HCT116 (cell line): ENCODE results near the gene RAB24. TPM values are rescaled to one million over a fixed set of nuclear protein-coding genes. Genes with fewer than 3 reads are reported as not detected.

Experiments used
- ATAC-seq: fragments of 200-7000 bp; cut with Tn5 transposase; 2 replicates; pipeline ENCODE4 v1.9.1; 2020; ENCODE audit warnings: mild to moderate bottlenecking, moderate library complexity
- BruUV-seq: library from RNA; stranded (reverse); fragments of 400-500 nt; replicated peaks from 2 replicates; lab custom pipeline; 2021; lab: Mats Ljungman, UMichigan
- CTCF ChIA-PET: fragments of 300-600 bp; sonication (Branson Sonifier 250); formaldehyde crosslinking; loops from one replicate; lab custom pipeline; 2021; ENCODE audit warnings: antibody characterized with exemption; lab: Charles Lee
- POLR2A ChIA-PET: fragments of 300-600, 350-600 bp; sonication (Branson Sonifier 250); formaldehyde crosslinking; loops from one replicate; lab custom pipeline; 2021; ENCODE audit warnings: antibody characterized with exemption; lab: Charles Lee
- RAD21 ChIA-PET, 2 experiments: fragments of 300-600 bp; sonication (Branson Sonifier 250); formaldehyde crosslinking; loops; one replicate each; lab custom pipeline; 2023; ENCODE audit warnings: low total read pairs in 2 of 2; ENCODE audit not compliant: uncharacterized antibody in 2 of 2, unreplicated experiment in 2 of 2, low non-redundant PET in 1 of 2; lab: Charles Lee
- DNase-seq: peaks from one replicate; pipeline ENCODE4 v3.0.0-alpha.2; 2010; ENCODE audit warnings: low read depth, low spot score
- H2AFZ ChIP-seq: fragments of 200-600 bp; shearing (Covaris generic), sonication (generic); 2 replicates; pipeline ENCODE4 v1.6.1; 2017; ENCODE audit warnings: low read depth, mixed run types, mixed read lengths, antibody characterized with exemption, low read length; ENCODE audit not compliant: poor library complexity, severe bottlenecking
- H3K27ac ChIP-seq: 2 replicates; pipeline ENCODE4 v1.5.1; 2012; ENCODE audit warnings: low read depth, low read length
- H3K27me3 ChIP-seq: fragments of 200-600 bp; sonication (generic); 2 replicates; pipeline ENCODE4 v1.6.1; 2016; ENCODE audit warnings: mixed run types, low read length, mixed read lengths; ENCODE audit not compliant: insufficient read depth
- H3K36me3 ChIP-seq, 2 experiments: fragments of 200-500 bp in 1 of 2; fragments of 200-600 bp in 1 of 2; sonication (Bioruptor generic) in 1 of 2; sonication (generic) in 1 of 2; 2 replicates each; pipeline versions ENCODE4 v1.5.1 to v1.6.1; 2014 to 2016; ENCODE audit warnings: low read length in 2 of 2, inconsistent platforms in 1 of 2, mixed read lengths in 1 of 2, mixed run types in 1 of 2; ENCODE audit not compliant: insufficient read depth in 2 of 2, control insufficient read depth in 1 of 2
- H3K4me1 ChIP-seq, 2 experiments: fragments of 200-600 bp in 1 of 2; sonication (generic) in 1 of 2; 2 replicates each; pipeline versions ENCODE4 v1.5.1 to v1.6.1; 2012 to 2017; ENCODE audit warnings: low read length in 2 of 2, inconsistent platforms in 1 of 2, mild to moderate bottlenecking in 1 of 2, mixed read lengths in 1 of 2, mixed run types in 1 of 2, moderate library complexity in 1 of 2; ENCODE audit not compliant: insufficient read depth in 2 of 2, control insufficient read depth in 1 of 2
- H3K4me2 ChIP-seq: fragments of 200-600 bp; sonication (generic); 2 replicates; pipeline ENCODE4 v1.6.1; 2017; ENCODE audit warnings: mixed run types, low read length, mixed read lengths
- H3K4me3 ChIP-seq, 2 experiments: fragments of 200-600 bp in 1 of 2; sonication (generic) in 1 of 2; replicated peaks in 1 of 2; 2 replicates each; pipeline ENCODE4 v1.5.1; 2011 to 2016; ENCODE audit warnings: low read length in 2 of 2, control low read depth in 1 of 2, low read depth in 1 of 2, mild to moderate bottlenecking in 1 of 2, mixed read lengths in 1 of 2, mixed run types in 1 of 2
- H3K79me2 ChIP-seq: fragments of 200-600 bp; sonication (generic); 2 replicates; pipeline ENCODE4 v1.6.1; 2017; ENCODE audit warnings: mild to moderate bottlenecking, mixed run types, low read length, moderate library complexity, mixed read lengths; ENCODE audit not compliant: insufficient read depth
- H3K9ac ChIP-seq: fragments of 200-600 bp; sonication (generic); 2 replicates; pipeline ENCODE4 v1.6.1; 2016; ENCODE audit warnings: low read length, mixed read lengths
- H3K9me2 ChIP-seq: fragments of 200-600 bp; sonication (generic), shearing (Covaris generic); 2 replicates; pipeline ENCODE4 v1.6.1; 2017; ENCODE audit warnings: mixed run types, mild to moderate bottlenecking, moderate library complexity; ENCODE audit not compliant: insufficient read depth
- H3K9me3 ChIP-seq, 2 experiments: fragments of 200-500 bp in 1 of 2; fragments of 200-600 bp in 1 of 2; sonication (Bioruptor generic) in 1 of 2; sonication (generic) in 1 of 2; 2 replicates each; pipeline ENCODE4 v1.6.1; 2014 to 2017; ENCODE audit warnings: low read length in 2 of 2, mixed read lengths in 2 of 2, inconsistent platforms in 1 of 2, low read depth in 1 of 2, mild to moderate bottlenecking in 1 of 2, mixed run types in 1 of 2, moderate library complexity in 1 of 2; ENCODE audit not compliant: control insufficient read depth in 1 of 2, insufficient read depth in 1 of 2
- H4K20me1 ChIP-seq: fragments of 200-600 bp; sonication (generic), shearing (Covaris generic); 2 replicates; pipeline ENCODE4 v1.6.1; 2017; ENCODE audit warnings: mixed run types, mild to moderate bottlenecking, moderate library complexity; ENCODE audit not compliant: insufficient read depth
- CBX3 ChIP-seq: IDR thresholded peaks from 2 replicates; pipeline ENCODE4 v1.6.1; 2012; ENCODE audit warnings: low read depth
- EGR1 ChIP-seq: IDR thresholded peaks from 2 replicates; pipeline ENCODE4 v1.6.1; 2012; ENCODE audit warnings: low read depth
- ELF1 ChIP-seq: IDR thresholded peaks from 2 replicates; pipeline ENCODE4 v1.6.1; 2012; ENCODE audit warnings: low read depth, borderline replicate concordance
- EZH2 ChIP-seq: fragments of 200-600 bp; sonication (generic); IDR thresholded peaks from 2 replicates; pipeline ENCODE4 v1.6.1; 2017; ENCODE audit warnings: antibody characterized with exemption, mixed run types
- POLR2A ChIP-seq: IDR thresholded peaks from 2 replicates; pipeline ENCODE4 v1.7.0; 2011; ENCODE audit warnings: borderline replicate concordance; ENCODE audit not compliant: insufficient read depth, insufficient read length; ENCODE audit errors: extremely low read depth
- SP1 ChIP-seq: IDR thresholded peaks from 2 replicates; pipeline ENCODE4 v1.6.1; 2012; ENCODE audit warnings: low read depth
- SRF ChIP-seq: IDR thresholded peaks from 2 replicates; pipeline ENCODE4 v1.6.1; 2012; ENCODE audit warnings: low read depth
- TCF7L2 ChIP-seq: IDR thresholded peaks from 2 replicates; pipeline ENCODE4 v1.7.0; 2011; ENCODE audit warnings: borderline replicate concordance, inconsistent platforms; ENCODE audit not compliant: insufficient read depth, insufficient read length; ENCODE audit errors: extremely low read depth
- YY1 ChIP-seq: IDR thresholded peaks from 2 replicates; pipeline ENCODE4 v1.6.1; 2011; ENCODE audit warnings: low read length, low read depth, moderate library complexity, mild to moderate bottlenecking; ENCODE audit not compliant: insufficient replicate concordance; ENCODE audit errors: extremely low read depth
- ZFX ChIP-seq: fragments of 450-650 bp; IDR thresholded peaks from 2 replicates; pipeline ENCODE4 v1.6.1; 2017
- ZNF274 ChIP-seq: fragments of 200-500 bp; sonication (Bioruptor generic); IDR thresholded peaks from 2 replicates; pipeline ENCODE4 v1.6.1; 2014; ENCODE audit warnings: mild to moderate bottlenecking, low read depth, low read length, inconsistent platforms
- intact Hi-C: fragments of 100-400 bp; cut with micrococcal nuclease; formaldehyde crosslinking; loops from 2 replicates; pipeline ENCODE4 v1.10.0; 2022
- total RNA-seq: library from RNA; stranded (reverse); gene quantifications from one replicate; pipeline ENCODE4 v1.2.1, GENCODE V29; 2021; ENCODE audit not compliant: unreplicated experiment
- TF ChIP-seq, protein P1 (sequence below), 3 experiments: fragments of 200-600 bp in 1 of 3; sonication (generic) in 1 of 3; IDR thresholded peaks in 2 of 3; conservative IDR thresholded peaks in 1 of 3; 2 replicates each; pipeline ENCODE4 v1.5.1; 2012 to 2017; ENCODE audit warnings: low read depth in 2 of 3, low read length in 2 of 3, antibody characterized with exemption in 1 of 3, borderline replicate concordance in 1 of 3, control low read depth in 1 of 3, mild to moderate bottlenecking in 1 of 3, mixed read lengths in 1 of 3, mixed run types in 1 of 3, moderate library complexity in 1 of 3; ENCODE audit not compliant: insufficient read depth in 1 of 3
- TF ChIP-seq, protein P2 (sequence below): IDR thresholded peaks from 2 replicates; pipeline ENCODE4 v1.6.1; 2012
- TF ChIP-seq, protein P3 (sequence below): IDR thresholded peaks from 2 replicates; pipeline ENCODE4 v1.6.1; 2011; ENCODE audit warnings: mild to moderate bottlenecking, low read length, moderate library complexity; ENCODE audit not compliant: insufficient replicate concordance; ENCODE audit errors: extremely low read depth

RAB24 gene
- total RNA-seq, 1 experiment from 2014 or later, result 13.5 TPM

DNA sequence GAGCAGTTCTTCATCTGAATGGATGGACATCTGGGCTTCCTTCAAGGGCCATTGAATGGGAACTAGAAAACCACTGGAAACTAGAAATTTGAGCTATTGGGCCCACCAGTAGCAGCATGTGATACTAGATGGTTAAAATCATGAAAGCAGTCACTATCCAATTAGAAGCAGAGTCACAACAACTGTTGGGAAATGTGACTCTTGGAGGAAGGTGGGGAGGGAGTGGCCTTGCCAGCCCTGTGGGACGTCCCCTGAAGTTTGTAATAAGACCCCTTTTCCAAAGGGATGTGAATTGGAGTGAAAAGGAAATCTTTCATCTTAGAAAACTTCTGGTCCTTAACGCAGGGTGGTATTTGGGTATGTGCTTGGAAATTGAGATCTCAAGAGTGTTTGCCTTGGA is 5.6 kb downstream of the RAB24 start:
- Histone ChIP-seq H3K27ac (no peak overlapping the region), H4K20me1 (no peaks in the 10 kb centered on the region), H3K27me3 (no peaks in the 10 kb centered on the region), H3K36me3 (peaks cover 19 to 25% of the 10 kb centered on the region in 2 experiments; a peak in 3 of 4 replicates), H3K79me2 (no peaks in the 10 kb centered on the region), H2AFZ (no peak overlapping the region), H3K9ac (no peak overlapping the region)
- intact Hi-C loops, result no loop called here
- no peak for DNase-seq
- TF ChIP-seq ZFX, result no peak
- no peak for TF ChIP-seq EZH2
- no peak for TF ChIP-seq TCF7L2
- TF ChIP-seq SRF, result no peak
- TF ChIP-seq, protein P1, sequence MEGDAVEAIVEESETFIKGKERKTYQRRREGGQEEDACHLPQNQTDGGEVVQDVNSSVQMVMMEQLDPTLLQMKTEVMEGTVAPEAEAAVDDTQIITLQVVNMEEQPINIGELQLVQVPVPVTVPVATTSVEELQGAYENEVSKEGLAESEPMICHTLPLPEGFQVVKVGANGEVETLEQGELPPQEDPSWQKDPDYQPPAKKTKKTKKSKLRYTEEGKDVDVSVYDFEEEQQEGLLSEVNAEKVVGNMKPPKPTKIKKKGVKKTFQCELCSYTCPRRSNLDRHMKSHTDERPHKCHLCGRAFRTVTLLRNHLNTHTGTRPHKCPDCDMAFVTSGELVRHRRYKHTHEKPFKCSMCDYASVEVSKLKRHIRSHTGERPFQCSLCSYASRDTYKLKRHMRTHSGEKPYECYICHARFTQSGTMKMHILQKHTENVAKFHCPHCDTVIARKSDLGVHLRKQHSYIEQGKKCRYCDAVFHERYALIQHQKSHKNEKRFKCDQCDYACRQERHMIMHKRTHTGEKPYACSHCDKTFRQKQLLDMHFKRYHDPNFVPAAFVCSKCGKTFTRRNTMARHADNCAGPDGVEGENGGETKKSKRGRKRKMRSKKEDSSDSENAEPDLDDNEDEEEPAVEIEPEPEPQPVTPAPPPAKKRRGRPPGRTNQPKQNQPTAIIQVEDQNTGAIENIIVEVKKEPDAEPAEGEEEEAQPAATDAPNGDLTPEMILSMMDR (IDR thresholded peaks at IDR 0.05 in 2 of 3, conservative IDR thresholded peaks at IDR 0.05 in 1 of 3; ENCODE audit: borderline replicate concordance in 1 of 3, insufficient read depth in 1 of 3, low read depth in 2 of 3, low read length in 2 of 3), result no peak
- TF ChIP-seq ELF1, result no peak
- TF ChIP-seq EGR1, result no peak
- no peak for TF ChIP-seq CBX3
- TF ChIP-seq YY1, result no peak
- TF ChIP-seq, protein P2, sequence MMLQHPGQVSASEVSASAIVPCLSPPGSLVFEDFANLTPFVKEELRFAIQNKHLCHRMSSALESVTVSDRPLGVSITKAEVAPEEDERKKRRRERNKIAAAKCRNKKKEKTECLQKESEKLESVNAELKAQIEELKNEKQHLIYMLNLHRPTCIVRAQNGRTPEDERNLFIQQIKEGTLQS, result no peak
- no peak for TF ChIP-seq ZNF274
- TF ChIP-seq POLR2A, result no peak
- no peak for TF ChIP-seq SP1
- TF ChIP-seq, protein P3, sequence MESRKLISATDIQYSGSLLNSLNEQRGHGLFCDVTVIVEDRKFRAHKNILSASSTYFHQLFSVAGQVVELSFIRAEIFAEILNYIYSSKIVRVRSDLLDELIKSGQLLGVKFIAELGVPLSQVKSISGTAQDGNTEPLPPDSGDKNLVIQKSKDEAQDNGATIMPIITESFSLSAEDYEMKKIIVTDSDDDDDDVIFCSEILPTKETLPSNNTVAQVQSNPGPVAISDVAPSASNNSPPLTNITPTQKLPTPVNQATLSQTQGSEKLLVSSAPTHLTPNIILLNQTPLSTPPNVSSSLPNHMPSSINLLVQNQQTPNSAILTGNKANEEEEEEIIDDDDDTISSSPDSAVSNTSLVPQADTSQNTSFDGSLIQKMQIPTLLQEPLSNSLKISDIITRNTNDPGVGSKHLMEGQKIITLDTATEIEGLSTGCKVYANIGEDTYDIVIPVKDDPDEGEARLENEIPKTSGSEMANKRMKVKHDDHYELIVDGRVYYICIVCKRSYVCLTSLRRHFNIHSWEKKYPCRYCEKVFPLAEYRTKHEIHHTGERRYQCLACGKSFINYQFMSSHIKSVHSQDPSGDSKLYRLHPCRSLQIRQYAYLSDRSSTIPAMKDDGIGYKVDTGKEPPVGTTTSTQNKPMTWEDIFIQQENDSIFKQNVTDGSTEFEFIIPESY, result no peak
- TF ChIP-seq, all 23 proteins: peak for 0
- Histone ChIP-seq H3K4me2 (no peak overlapping the region), H3K9me3 (no peaks in the 10 kb centered on the region), H3K4me3 (no peak overlapping the region), H3K9me2 (no peaks in the 10 kb centered on the region), H3K4me1 (peaks cover 16 to 41% of the 10 kb centered on the region in 2 experiments)
- ChIA-PET POLR2A (no interaction called here), RAD21 (no interaction called here), CTCF (interaction anchor here (2.4 kb wide), 1 partner anchor 12 kb away, joined by 10 read pairs; no protein-coding TSS in a partner anchor)
- no TSS peak for BruUV-seq
- ATAC-seq, result no peak
